ENCODE results near the gene HAPLN3. TPM values are rescaled to one million over a fixed set of nuclear protein-coding genes. Genes with fewer than 3 reads are reported as not detected.

Gene HAPLN3
- total and polyA plus RNA-seq, 10 of the 15 experiments (the other 5 are each of a cell fraction or from before 2014, with no cell fraction given), result 0.20 to 5.0 (median 1.4) TPM; not detected in 1

- DNase-seq (ENCODE audit: low read depth, low spot score), result no peak
- Histone ChIP-seq H3K27me3 (replicated peaks in 1 of 2; ENCODE audit: control insufficient read depth in 2 of 2, insufficient read depth in 2 of 2, low read length in 1 of 2) (no peaks in the 10 kb centered on the region; a peak in 1 of 4 replicates), H3K36me3 (ENCODE audit: control insufficient read depth in 2 of 2, insufficient read depth in 2 of 2, low read length in 1 of 2) (no peaks in the 10 kb centered on the region), H3K4me1 (ENCODE audit: control insufficient read depth, insufficient read depth, low read length) (no peaks in the 10 kb centered on the region), H3K9me3 (replicated peaks; ENCODE audit: control insufficient read depth, insufficient read depth, low read length) (no peaks in the 10 kb centered on the region), H3K4me3 (no peak overlapping the region), H3K4me2 (ENCODE audit: control insufficient read depth, insufficient read depth) (no peak overlapping the region), H2AFZ (ENCODE audit: control insufficient read depth, low read depth, low read length) (no peak overlapping the region), H3K79me2 (ENCODE audit: control insufficient read depth, insufficient read depth, low read length) (no peaks in the 10 kb centered on the region), H4K20me1 (ENCODE audit: control insufficient read depth, insufficient read depth) (no peaks in the 10 kb centered on the region), H3K27ac (ENCODE audit: control insufficient read depth, insufficient read depth) (no peak overlapping the region), H3K9ac (ENCODE audit: control insufficient read depth, insufficient read depth, low read length) (no peak overlapping the region)
- RAD21 ChIA-PET (ENCODE audit: unreplicated experiment), result no interaction called here
- FAIRE-seq, result no peak
- intact Hi-C loops (cut with micrococcal nuclease; ENCODE audit: unreplicated experiment), result no loop called here
- in situ Hi-C loops (cut with MboI), result no loop called here
- BruUV-seq (replicated peaks), result no TSS peak
- WGBS (ENCODE audit: insufficient coverage, insufficient replicate concordance, low lambda C conversion rate, missing lambda C conversion rate), result 43% methylated on average over 13 of the region's 13 CpGs
- TF ChIP-seq FOXM1 (IDR thresholded peaks at IDR 0.05; ENCODE audit: low read depth, low read length) (no peak), PML (IDR thresholded peaks at IDR 0.05; ENCODE audit: low read length) (no peak), SMARCA5 (IDR thresholded peaks at IDR 0.05) (no peak), ZNF217 (IDR thresholded peaks at IDR 0.05) (no peak), PAX8 (IDR thresholded peaks at IDR 0.05) (no peak), IKZF1 (conservative IDR thresholded peaks at IDR 0.05) (no peak), CHD4 (IDR thresholded peaks at IDR 0.05) (no peak), ZNF207 (IDR thresholded peaks at IDR 0.05; ENCODE audit: borderline replicate concordance) (no peak), SREBF1 (IDR thresholded peaks at IDR 0.05; ENCODE audit: low read length) (no peak), KDM1A (IDR thresholded peaks at IDR 0.05; ENCODE audit: borderline replicate concordance) (no peak), STAT1 (conservative IDR thresholded peaks at IDR 0.05) (no peak), GATAD2B (conservative IDR thresholded peaks at IDR 0.05; ENCODE audit: low read depth) (no peak), TARDBP (IDR thresholded peaks at IDR 0.05; ENCODE audit: borderline replicate concordance) (no peak), KAT2A (conservative IDR thresholded peaks at IDR 0.05; ENCODE audit: control insufficient read depth, low read depth, low read length) (no peak), SMC3 (IDR thresholded peaks at IDR 0.05; ENCODE audit: borderline replicate concordance, low read length) (no peak), KLF5 (IDR thresholded peaks at IDR 0.05; ENCODE audit: partially characterized antibody) (no peak), ZNF24 (IDR thresholded peaks at IDR 0.05) (no peak), ELK1 (IDR thresholded peaks at IDR 0.05; ENCODE audit: low read depth, low read length) (no peak), ZZZ3 (IDR thresholded peaks at IDR 0.05; ENCODE audit: control insufficient read depth, insufficient read length, low read depth) (no peak)
- SMC1A ChIA-PET (ENCODE audit: uncharacterized antibody, unreplicated experiment), result no interaction called here
- no peak for ATAC-seq
- POLR2A ChIA-PET, result no interaction called here
- CTCF ChIA-PET, result no interaction called here
Measured at GRCh38 chr15:88873786-88874185, 21.6 kb downstream of the HAPLN3 start.
